H1 (cell line): Measurements from ENCODE around the gene NHLH1. TPM values are rescaled to one million over a fixed set of nuclear protein-coding genes. Genes with fewer than 3 reads are reported as not detected.

Experiments used
- CTCF ChIA-PET: fragments of 300-600 bp; sonication (Branson Sonifier 250); formaldehyde crosslinking; loops from one replicate; lab custom pipeline; 2021; ENCODE audit not compliant: partially characterized antibody; lab: Charles Lee
- POLR2A ChIA-PET: fragments of 300-600 bp; sonication (Branson Sonifier 250); formaldehyde crosslinking; loops from one replicate; lab custom pipeline; 2021; ENCODE audit warnings: inconsistent platforms; ENCODE audit not compliant: partially characterized antibody; lab: Charles Lee
- DNase-seq, 2 experiments: peaks; one replicate each; pipeline versions ENCODE4 v3.0.0 to v3.0.0-alpha.2; 2010 to 2022; ENCODE audit warnings: low spot score in 2 of 2, low read depth in 1 of 2, mixed read lengths in 1 of 2
- FAIRE-seq: peaks from 2 replicates; lab custom pipeline; 2011; peaks lifted over from hg19 to GRCh38; lab: Jason Lieb, UNC
- H2AFZ ChIP-seq: 2 replicates; pipeline ENCODE4 v1.8.1; 2012; ENCODE audit warnings: low read length, inconsistent platforms
- H2AK5ac ChIP-seq: 2 replicates; pipeline ENCODE4 v1.6.1; 2013; ENCODE audit warnings: low read depth, low read length
- H2BK120ac ChIP-seq: replicated peaks from 2 replicates; pipeline ENCODE3; 2013; ENCODE audit warnings: low read depth, low read length, inconsistent platforms
- H2BK12ac ChIP-seq: 2 replicates; pipeline ENCODE4 v1.6.1; 2013; ENCODE audit warnings: low read depth, low read length
- H2BK15ac ChIP-seq: 2 replicates; pipeline ENCODE4 v1.6.1; 2013; ENCODE audit warnings: low read length
- H2BK20ac ChIP-seq: 2 replicates; pipeline ENCODE4 v1.6.1; 2013; ENCODE audit warnings: low read length
- H2BK5ac ChIP-seq: 2 replicates; pipeline ENCODE4 v1.6.1; 2013; ENCODE audit warnings: low read depth, low read length
- H3K14ac ChIP-seq: 2 replicates; pipeline ENCODE4 v1.6.1; 2013; ENCODE audit warnings: inconsistent platforms; ENCODE audit not compliant: insufficient read length
- H3K18ac ChIP-seq: 2 replicates; pipeline ENCODE4 v1.6.1; 2013; ENCODE audit warnings: low read length; ENCODE audit errors: extremely low read depth
- H3K23ac ChIP-seq: 2 replicates; pipeline ENCODE4 v1.6.1; 2013; ENCODE audit warnings: inconsistent platforms; ENCODE audit not compliant: insufficient read length
- H3K23me2 ChIP-seq: 2 replicates; pipeline ENCODE4 v1.6.1; 2013; ENCODE audit warnings: low read depth, low read length
- H3K27ac ChIP-seq: 2 replicates; pipeline ENCODE4 v1.6.1; 2011; ENCODE audit warnings: low read depth, low read length, inconsistent platforms
- H3K27me3 ChIP-seq, 4 experiments: replicated peaks in 1 of 4; 1 replicate in 1 of 4; 2 replicates in 3 of 4; pipeline versions ENCODE4 v1.6.1 to v1.8.1; 2011 to 2013; ENCODE audit warnings: low read length in 3 of 4, mild to moderate bottlenecking in 3 of 4, inconsistent platforms in 2 of 4, mixed read lengths in 2 of 4, moderate library complexity in 1 of 4; ENCODE audit not compliant: control insufficient read depth in 3 of 4, insufficient read depth in 3 of 4; ENCODE audit errors: extremely low read depth in 1 of 4
- H3K36me3 ChIP-seq, 4 experiments: 2 replicates each; pipeline versions ENCODE4 v1.6.1 to v1.8.1; 2011 to 2013; ENCODE audit warnings: mild to moderate bottlenecking in 4 of 4, low read length in 3 of 4, moderate library complexity in 2 of 4, control low read depth in 1 of 4, inconsistent platforms in 1 of 4; ENCODE audit not compliant: insufficient read depth in 4 of 4, control insufficient read depth in 2 of 4
- H3K4ac ChIP-seq: replicated peaks from 2 replicates; pipeline ENCODE3; 2013; ENCODE audit warnings: low read length, low read depth, mixed read lengths, inconsistent platforms; ENCODE audit not compliant: insufficient read length
- H3K4me1 ChIP-seq, 4 experiments: replicated peaks in 1 of 4; 1 replicate in 1 of 4; 2 replicates in 3 of 4; pipeline versions ENCODE4 v1.6.1 to v1.8.1; 2011 to 2013; ENCODE audit warnings: low read length in 3 of 4, inconsistent platforms in 2 of 4, mixed read lengths in 1 of 4; ENCODE audit not compliant: insufficient read depth in 4 of 4, control insufficient read depth in 3 of 4
- H3K4me2 ChIP-seq, 2 experiments: 2 replicates each; pipeline versions ENCODE4 v1.6.1 to v1.8.1; 2011 to 2013; ENCODE audit warnings: low read depth in 2 of 2, low read length in 2 of 2, control low read depth in 1 of 2, inconsistent platforms in 1 of 2, mild to moderate bottlenecking in 1 of 2; ENCODE audit not compliant: insufficient read depth in 1 of 2
- H3K4me3 ChIP-seq, 4 experiments: fragments of 200-600, 300-600 bp in 1 of 4; sonication (generic), shearing (Covaris generic), sonication (Bioruptor Twin) in 1 of 4; 2 replicates each; pipeline versions ENCODE4 v1.5.1 to v1.8.1; 2011 to 2016; ENCODE audit warnings: low read length in 4 of 4, low read depth in 3 of 4, control low read depth in 2 of 4, inconsistent platforms in 2 of 4, mild to moderate bottlenecking in 2 of 4, mixed read lengths in 1 of 4, moderate library complexity in 1 of 4; ENCODE audit not compliant: insufficient read depth in 2 of 4; ENCODE audit errors: extremely low read depth in 1 of 4
- H3K56ac ChIP-seq: replicated peaks from 2 replicates; pipeline ENCODE3; 2013; ENCODE audit warnings: low read depth, mild to moderate bottlenecking, mixed read lengths, low read length, inconsistent platforms; ENCODE audit not compliant: insufficient read length
- H3K79me1 ChIP-seq: 2 replicates; pipeline ENCODE4 v1.6.1; 2013; ENCODE audit warnings: low read depth, low read length, control low read depth
- H3K79me2 ChIP-seq, 2 experiments: 2 replicates each; pipeline versions ENCODE4 v1.6.1 to v1.8.1; 2012 to 2013; ENCODE audit warnings: low read length in 2 of 2, mild to moderate bottlenecking in 2 of 2, inconsistent platforms in 1 of 2; ENCODE audit not compliant: insufficient read depth in 2 of 2, control insufficient read depth in 1 of 2
- H3K9ac ChIP-seq, 4 experiments: replicated peaks in 1 of 4; 1 replicate in 1 of 4; 2 replicates in 3 of 4; pipeline versions ENCODE4 v1.6.1 to v1.8.1; 2011 to 2013; ENCODE audit warnings: low read depth in 3 of 4, low read length in 3 of 4, control low read depth in 2 of 4, mild to moderate bottlenecking in 2 of 4, moderate library complexity in 2 of 4, inconsistent platforms in 1 of 4; ENCODE audit errors: extremely low read depth in 1 of 4
- H3K9me3 ChIP-seq, 2 experiments: 2 replicates each; pipeline versions ENCODE4 v1.6.1 to v1.8.1; 2012 to 2013; ENCODE audit warnings: mild to moderate bottlenecking in 2 of 2, moderate library complexity in 2 of 2, control low read depth in 1 of 2, inconsistent platforms in 1 of 2, low read depth in 1 of 2, low read length in 1 of 2, mixed read lengths in 1 of 2; ENCODE audit not compliant: insufficient read depth in 2 of 2
- H4K20me1 ChIP-seq, 2 experiments: replicated peaks in 1 of 2; 2 replicates each; pipeline versions ENCODE3 to v1.8.1; 2011 to 2013; ENCODE audit warnings: inconsistent platforms in 2 of 2, low read length in 2 of 2, mild to moderate bottlenecking in 1 of 2; ENCODE audit not compliant: insufficient read depth in 2 of 2, control insufficient read depth in 1 of 2
- H4K5ac ChIP-seq: 2 replicates; pipeline ENCODE4 v1.6.1; 2013; ENCODE audit warnings: low read length, low read depth, mixed read lengths, inconsistent platforms; ENCODE audit not compliant: insufficient read length
- H4K8ac ChIP-seq: 2 replicates; pipeline ENCODE4 v1.8.0; 2013; ENCODE audit warnings: mild to moderate bottlenecking, moderate library complexity, low read length, inconsistent platforms; ENCODE audit not compliant: insufficient read depth; ENCODE audit errors: extremely low read depth
- H4K91ac ChIP-seq: replicated peaks from 2 replicates; pipeline ENCODE3; 2013; ENCODE audit warnings: low read length, mixed read lengths, inconsistent platforms; ENCODE audit not compliant: insufficient read length
- SIX5 ChIP-seq: IDR thresholded peaks from 2 replicates; pipeline ENCODE4 v1.6.1; 2011; ENCODE audit warnings: mild to moderate bottlenecking, low read depth, low read length
- WGBS, 2 experiments: shearing (Covaris generic) in 1 of 2; methylation state at CpG; one replicate each; pipeline versions ENCODE4 v1.1.6 to v1.1.7; 2013 to 2015; ENCODE audit warnings: low lambda C conversion rate in 2 of 2, mixed read lengths in 2 of 2, inconsistent platforms in 1 of 2, low coverage in 1 of 2, missing lambda C conversion rate in 1 of 2; ENCODE audit not compliant: insufficient replicate concordance in 2 of 2, insufficient coverage in 1 of 2, insufficient read length in 1 of 2; ENCODE audit errors: extremely low coverage in 1 of 2, missing lambda C conversion rate in 1 of 2; 5-methylcytosine and 5-hydroxymethylcytosine counted together
- polyA plus RNA-seq, 7 experiments: library from polyadenylated mRNA; depleted of rRNA in 3 of 7; stranded (reverse) in 5 of 7; unstranded in 2 of 7; fragments of >200 nt in 5 of 7; fragments of 200-250 nt in 2 of 7; gene quantifications; 1 replicate in 5 of 7; 2 replicates in 1 of 7; 4 replicates in 1 of 7; pipeline versions ENCODE4 v1.2.1 to v1.2.3, GENCODE V29; 2011 to 2013; ENCODE audit warnings: missing spikeins in 2 of 7, mixed read lengths in 2 of 7
- total RNA-seq: library from RNA; stranded (reverse); fragmentation: NEBNext Ultra II Directional; extraction: Animal tissue kit (Norgen Biotek cat#: 25700); gene quantifications from 2 replicates; pipeline ENCODE4 v1.2.1, GENCODE V29; 2021

Gene NHLH1
- total and polyA plus RNA-seq, 2 of the 8 experiments (the other 6 are each of a cell fraction or from before 2014, with no cell fraction given): 0.39 to 0.91 TPM

DNA sequence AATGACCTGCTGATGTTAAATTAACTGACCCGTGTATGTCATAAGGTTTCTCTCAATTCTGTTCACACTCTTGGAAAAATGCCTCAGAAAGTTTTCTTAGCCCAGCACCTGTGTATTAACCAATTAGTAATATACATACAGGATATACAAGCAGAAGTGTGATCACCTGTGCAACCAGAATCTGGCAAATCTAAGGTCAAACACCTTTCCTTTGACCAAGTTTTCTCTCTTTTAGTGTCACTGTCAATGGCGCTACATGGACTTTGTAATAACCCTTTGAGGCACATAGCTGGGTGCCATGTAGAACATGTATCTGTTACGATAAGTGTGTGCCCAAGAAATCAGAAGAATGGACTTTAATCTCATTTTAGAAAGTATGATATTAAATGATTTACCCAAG is 22.6 kb upstream of the NHLH1 start:
- peaks cover 18 to 54% of the 10 kb centered on the region in 2 experiments for H3K79me2 ChIP-seq
- H3K27ac ChIP-seq: no peak overlapping the region
- no peak overlapping the region for H2BK20ac ChIP-seq
- H2BK5ac ChIP-seq: no peak overlapping the region
- TF ChIP-seq SIX5: no peak
- TF ChIP-seq, all 59 proteins: peak for 0
- no peak overlapping the region for H3K56ac ChIP-seq
- H3K36me3 ChIP-seq: peaks cover 3 to 27% (median 16%) of the 10 kb centered on the region in 4 experiments; a peak in 7 of 8 replicates
- H3K14ac ChIP-seq: no peak overlapping the region
- H2BK12ac ChIP-seq: no peak overlapping the region
- DNase-seq (no peak), FAIRE-seq (no peak)
- H3K4me1 ChIP-seq: no peaks in the 10 kb centered on the region; a peak in 1 of 7 replicates
- H2AFZ ChIP-seq: no peak overlapping the region
- H4K91ac ChIP-seq: no peak overlapping the region
- peaks cover 0 to 4% of the 10 kb centered on the region in 2 experiments for H4K20me1 ChIP-seq
- H4K8ac ChIP-seq: no peak overlapping the region
- no peaks in the 10 kb centered on the region; the same call in 1 of the 2 replicates for H3K23me2 ChIP-seq
- no peak overlapping the region for H4K5ac ChIP-seq
- H2AK5ac ChIP-seq: no peak overlapping the region
- H3K18ac ChIP-seq: no peak overlapping the region
- H3K4ac ChIP-seq: no peak overlapping the region
- H2BK120ac ChIP-seq: no peak overlapping the region
- H3K23ac ChIP-seq: no peak overlapping the region
- H3K27me3 ChIP-seq: no peaks in the 10 kb centered on the region
- H3K79me1 ChIP-seq: no peaks in the 10 kb centered on the region; the same call in 1 of the 2 replicates
- CTCF ChIA-PET: interaction anchor here (0.8 to 26.0 kb wide), 7 partner anchors 10 to 274 kb away, joined by 3 to 683 read pairs (median 4); no protein-coding TSS in a partner anchor
- H3K9me3 ChIP-seq: no peaks in the 10 kb centered on the region
- peak overlapping the region in 1 of 4 experiments; percentile 88; a peak in 1 of 7 replicates for H3K9ac ChIP-seq
- H3K4me3 ChIP-seq: peak overlapping the region; percentile 88 to 98 (median 94); a peak in 5 of 8 replicates
- POLR2A ChIA-PET: interaction anchor here (1.1 to 2.2 kb wide), 8 partner anchors 9 to 32 kb away, joined by 3 to 12 read pairs (median 4); no protein-coding TSS in a partner anchor
- 88% methylated on average over 3 of the region's 3 CpGs; no CpG with 5 or more reads in 1 of the 2 experiments for WGBS, 2 experiments
- no peak overlapping the region for H2BK15ac ChIP-seq
- peak overlapping the region; percentile 62 to 89 for H3K4me2 ChIP-seq
